ENCODE results near the gene XRCC5.

GRCh38 chr2:216081012-216081411, 28.1 kb upstream of the XRCC5 start:
- no peak for TF ChIP-seq CTCF (IDR thresholded peaks at IDR 0.05; ENCODE audit: insufficient read depth, low read length, poor library complexity, severe bottlenecking)
- TF ChIP-seq EZH2phosphoT487 (conservative IDR thresholded peaks at IDR 0.05; ENCODE audit: low read length): no peak

All from SU-DHL-6 (cell line).